HG02884 (cell line): ENCODE results near the gene RAD50.
A peak's percentile ranks its signal among the peaks of the same experiment; 100 is the strongest.
"Not testable (repeated sequence)": the region's sequence is repeated elsewhere in the genome, so short reads cannot be mapped to it uniquely, and the experiment has no call there.

Experiments used
- ATAC-seq: cut with Tn5 transposase; IDR thresholded peaks from one replicate; pipeline ENCODE4 v1.9.1; 2021; ENCODE audit warnings: mild to moderate bottlenecking, moderate library complexity; ENCODE audit not compliant: unreplicated experiment

The RAD50 gene

DNA sequence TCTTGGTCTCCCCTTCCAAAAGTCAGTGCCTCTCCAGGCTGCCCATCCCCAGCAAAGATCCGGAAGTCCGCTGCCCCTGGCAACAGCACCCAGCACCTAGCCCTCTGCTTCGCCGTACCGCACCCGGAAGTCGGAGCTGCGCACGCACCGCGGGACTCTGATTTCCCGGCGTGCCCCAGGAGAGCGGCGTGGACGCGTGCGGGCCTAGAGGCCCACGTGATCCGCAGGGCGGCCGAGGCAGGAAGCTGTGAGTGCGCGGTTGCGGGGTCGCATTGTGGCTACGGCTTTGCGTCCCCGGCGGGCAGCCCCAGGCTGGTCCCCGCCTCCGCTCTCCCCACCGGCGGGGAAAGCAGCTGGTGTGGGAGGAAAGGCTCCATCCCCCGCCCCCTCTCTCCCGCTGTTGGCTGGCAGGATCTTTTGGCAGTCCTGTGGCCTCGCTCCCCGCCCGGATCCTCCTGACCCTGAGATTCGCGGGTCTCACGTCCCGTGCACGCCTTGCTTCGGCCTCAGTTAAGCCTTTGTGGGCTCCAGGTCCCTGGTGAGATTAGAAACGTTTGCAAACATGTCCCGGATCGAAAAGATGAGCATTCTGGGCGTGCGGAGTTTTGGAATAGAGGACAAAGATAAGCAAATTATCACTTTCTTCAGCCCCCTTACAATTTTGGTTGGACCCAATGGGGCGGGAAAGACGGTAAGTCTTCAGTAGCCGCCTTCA is at the start of gene RAD50:
Gene RAD50, plus strand, starts transcription at position 215 of the 715 bp plus-strand sequence. Its CDS starts 348 bp downstream, at position 563.
- peak; percentile 95 for ATAC-seq

DNA sequence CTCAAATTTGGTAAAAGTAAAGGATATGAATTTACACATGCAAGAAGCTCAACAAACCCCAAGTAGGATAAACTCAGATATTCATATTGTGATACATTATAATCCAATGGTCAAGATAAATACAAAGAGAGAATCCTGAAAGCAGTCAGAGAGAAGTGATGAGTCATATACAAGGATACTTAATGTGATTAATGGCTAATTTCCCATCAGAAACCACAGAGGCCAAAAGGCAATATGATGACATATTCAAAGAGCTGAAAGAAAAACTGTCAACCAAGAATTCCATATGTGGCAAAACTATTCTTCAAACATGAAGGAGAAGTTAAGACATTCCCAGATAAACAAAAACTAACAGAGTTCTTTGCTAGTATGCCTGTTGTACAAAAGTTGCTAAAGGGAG is 46.7 kb upstream of the RAD50 start:
- no peak for ATAC-seq

GRCh38 chr5:132513618-132514336 is 43.0 kb upstream of the RAD50 start:
- not testable (repeated sequence) for ATAC-seq

GRCh38 chr5:132522067-132522466 is 34.7 kb upstream of the RAD50 start:
- ATAC-seq = not testable (repeated sequence)

GRCh38 chr5:132524877-132525276 is 31.9 kb upstream of the RAD50 start:
- not testable (repeated sequence) for ATAC-seq

- ATAC-seq = peak; percentile 76
These were observed 31.5 kb upstream of the RAD50 start for GRCh38 chr5:132525299-132525724.

- ATAC-seq = no peak
These were observed 30.3 kb upstream of the RAD50 start for GRCh38 chr5:132526290-132526973.

DNA sequence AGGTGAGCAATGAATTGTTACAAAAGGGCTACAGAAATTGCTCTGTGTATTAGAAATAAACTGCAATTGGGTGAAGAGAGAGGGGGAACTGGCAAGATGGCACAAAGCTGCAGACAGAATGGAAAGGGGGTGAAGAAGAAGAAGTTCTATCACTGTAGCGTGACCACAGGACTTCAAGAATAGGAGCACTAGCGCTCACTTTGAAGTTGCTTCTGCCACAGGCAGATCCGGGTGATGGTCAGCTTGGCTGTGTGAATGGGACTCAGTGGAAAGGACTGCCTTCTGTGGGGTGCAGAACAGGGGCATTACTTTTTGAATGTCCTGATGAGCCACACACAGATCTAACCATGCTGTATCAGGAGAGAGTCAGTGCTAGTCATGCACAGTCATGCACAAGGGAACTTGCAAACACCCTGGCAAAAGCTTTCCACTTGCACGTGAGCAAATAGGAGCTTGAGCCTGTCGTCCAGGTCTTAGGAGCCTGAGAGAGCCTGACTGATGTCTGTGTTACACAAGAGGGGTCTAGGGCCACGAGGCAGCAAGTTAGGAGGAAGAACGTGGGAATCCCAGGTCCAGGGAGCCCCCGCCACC is 29.7 kb upstream of the RAD50 start:
- ATAC-seq = no peak

GRCh38 chr5:132528021-132528420 is 28.8 kb upstream of the RAD50 start:
- ATAC-seq = no peak

- no peak for ATAC-seq
These were observed 27.7 kb upstream of the RAD50 start for GRCh38 chr5:132528866-132529634.

GRCh38 chr5:132530946-132531345 is 25.8 kb upstream of the RAD50 start:
- no peak for ATAC-seq

GRCh38 chr5:132539716-132540115 is 17.1 kb upstream of the RAD50 start:
- no peak for ATAC-seq

DNA sequence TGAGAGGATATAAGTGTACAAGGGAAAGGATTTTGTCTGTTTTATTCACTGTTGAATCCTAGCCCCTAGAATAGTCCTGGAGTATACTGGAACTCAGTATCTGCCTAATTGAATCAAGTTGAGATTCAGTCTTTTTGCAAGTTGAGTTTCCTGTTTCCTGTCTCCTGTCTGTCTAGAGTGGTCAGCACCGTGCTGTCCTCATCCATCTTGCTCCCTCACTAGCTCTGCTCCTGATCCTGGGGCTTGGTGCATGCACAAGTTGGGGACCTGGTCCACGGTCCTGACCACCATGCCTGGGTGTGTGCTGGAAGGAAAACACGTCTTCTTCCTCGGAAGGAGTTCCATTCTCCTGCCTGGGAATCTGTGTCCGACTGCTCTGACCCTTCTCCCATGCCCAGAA is 16.6 kb upstream of the RAD50 start:
- no peak for ATAC-seq

DNA sequence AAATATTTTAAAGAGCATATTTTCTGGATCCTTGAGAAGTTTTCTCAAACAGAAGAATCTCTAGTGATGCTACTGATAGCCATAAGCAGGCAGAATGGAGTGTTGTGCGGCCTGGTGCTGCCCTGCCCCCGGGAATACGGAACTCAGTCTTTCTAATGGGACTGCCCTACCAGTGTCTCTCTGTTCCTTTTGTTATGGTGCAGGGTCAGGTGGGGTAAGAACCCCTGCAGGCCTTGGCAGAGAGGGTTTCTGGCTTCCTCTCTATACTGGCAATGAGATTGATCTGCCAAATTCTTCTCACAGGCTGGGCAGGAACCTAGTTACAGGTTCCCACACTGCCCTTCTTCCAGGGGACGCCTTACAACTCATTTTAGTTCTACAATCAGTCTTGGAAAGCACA is 16.0 kb upstream of the RAD50 start:
- ATAC-seq = no peak

- no peak for ATAC-seq
These were observed 13.1 kb upstream of the RAD50 start, which contains the start of gene IL5 for GRCh38 chr5:132543472-132544201. IL5 (minus strand) TSS chr5:132543522; CDS start chr5:132543478, 44 bp downstream.

- ATAC-seq = no peak
These were observed 10.7 kb upstream of the RAD50 start for GRCh38 chr5:132546108-132546507.

GRCh38 chr5:132547269-132547668 is 9.5 kb upstream of the RAD50 start:
- no peak for ATAC-seq

DNA sequence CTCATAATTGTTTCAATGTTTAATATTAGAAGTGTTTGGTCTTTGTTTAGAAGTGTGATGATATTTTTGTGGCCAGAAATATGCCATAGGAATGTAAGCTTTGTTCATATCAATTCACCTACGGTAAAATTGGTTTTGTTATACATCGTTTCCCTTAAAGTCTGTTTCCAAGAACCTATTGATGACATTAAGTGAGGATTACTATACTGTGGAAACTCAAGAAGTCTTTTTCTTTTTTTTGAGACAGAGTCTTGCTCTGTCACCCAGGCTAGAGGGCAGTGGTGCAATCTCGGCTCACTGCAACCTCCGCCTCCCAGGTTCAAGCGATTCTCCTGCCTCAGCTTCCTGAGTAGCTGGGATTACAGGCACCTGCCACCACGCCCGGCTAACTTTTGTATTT is 7.9 kb upstream of the RAD50 start:
- ATAC-seq = not testable (repeated sequence)

DNA sequence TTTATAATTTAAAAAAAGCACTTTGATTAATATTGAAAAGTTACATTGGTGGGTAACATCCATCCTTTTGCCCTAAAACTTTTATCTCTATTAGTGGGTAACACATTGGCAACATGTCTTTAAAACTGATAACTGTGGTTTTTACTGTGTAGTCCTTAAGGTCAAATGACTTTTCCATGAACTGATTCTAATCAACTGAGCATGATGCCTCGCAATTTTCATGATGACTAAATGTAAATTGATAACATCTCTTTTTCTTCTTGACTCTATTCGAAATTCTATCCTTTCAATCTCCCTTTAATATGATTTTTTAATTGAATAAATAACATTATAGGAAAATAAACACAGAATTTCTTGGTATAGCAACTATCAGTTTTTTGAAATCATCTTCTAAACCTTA is 7.2 kb upstream of the RAD50 start:
- no peak for ATAC-seq
